CD14-positive monocyte (primary cell): Measurements from ENCODE around the gene FBXO24. TPM values are rescaled to one million over a fixed set of nuclear protein-coding genes. Genes with fewer than 3 reads are reported as not detected.
A peak's percentile ranks its signal among the peaks of the same experiment; 100 is the strongest.

ENCODE experiments used
- DNase-seq, 3 donors: peaks; one replicate each; pipeline ENCODE4 v3.0.0-alpha.2; 2011 to 2022
- H2AFZ ChIP-seq: 2 replicates; pipeline ENCODE4 v1.6.0; 2012; ENCODE audit warnings: mild to moderate bottlenecking, low read depth, low read length, inconsistent platforms; ENCODE audit not compliant: insufficient read depth, poor library complexity, severe bottlenecking
- H3K27ac ChIP-seq, 2 donors: 1 replicate in 1 of 2; 2 replicates in 1 of 2; pipeline ENCODE4 v1.5.1; 2012 to 2013; ENCODE audit warnings: low read length in 2 of 2, control low read depth in 1 of 2, inconsistent platforms in 1 of 2, low read depth in 1 of 2, mild to moderate bottlenecking in 1 of 2
- H3K27me3 ChIP-seq, 2 donors: one replicate each; pipeline versions ENCODE4 v1.6.0 to v1.6.1; 2011 to 2013; ENCODE audit warnings: low read length in 2 of 2; ENCODE audit not compliant: control insufficient read depth in 2 of 2, insufficient read depth in 2 of 2
- H3K36me3 ChIP-seq, 2 donors: replicated peaks in 1 of 2; 1 replicate in 1 of 2; 2 replicates in 1 of 2; pipeline versions ENCODE4 v1.5.1 to v1.6.1; 2012 to 2013; ENCODE audit warnings: low read length in 2 of 2, control low read depth in 1 of 2, inconsistent platforms in 1 of 2, mild to moderate bottlenecking in 1 of 2; ENCODE audit not compliant: insufficient read depth in 2 of 2, control insufficient read depth in 1 of 2
- H3K4me1 ChIP-seq, 2 donors: 1 replicate in 1 of 2; 2 replicates in 1 of 2; pipeline versions ENCODE4 v1.5.1 to v1.6.1; 2012 to 2013; ENCODE audit warnings: low read length in 2 of 2, control low read depth in 1 of 2, inconsistent platforms in 1 of 2, mild to moderate bottlenecking in 1 of 2, moderate library complexity in 1 of 2; ENCODE audit not compliant: insufficient read depth in 2 of 2, control insufficient read depth in 1 of 2
- H3K4me2 ChIP-seq: replicated peaks from 2 replicates; pipeline ENCODE3; 2012; ENCODE audit warnings: low read length, moderate library complexity, mild to moderate bottlenecking; ENCODE audit not compliant: poor library complexity, severe bottlenecking; ENCODE audit errors: extremely low read depth
- H3K4me3 ChIP-seq, 3 experiments: fragments of 200-600 bp in 1 of 3; sonication (generic) in 1 of 3; replicated peaks in 1 of 3; 1 replicate in 2 of 3; 2 replicates in 1 of 3; pipeline ENCODE4 v1.5.1; 2011 to 2013; ENCODE audit warnings: low read length in 3 of 3, mild to moderate bottlenecking in 3 of 3, control low read depth in 2 of 3, low read depth in 2 of 3, inconsistent platforms in 1 of 3, moderate library complexity in 1 of 3
- H3K79me2 ChIP-seq: 2 replicates; pipeline ENCODE4 v1.6.0; 2012; ENCODE audit warnings: mild to moderate bottlenecking, control low read depth, inconsistent platforms, low read length, moderate library complexity; ENCODE audit not compliant: insufficient read depth
- H3K9ac ChIP-seq: 2 replicates; pipeline ENCODE4 v1.6.0; 2017; ENCODE audit warnings: low read length, mild to moderate bottlenecking; ENCODE audit not compliant: insufficient read depth, poor library complexity, severe bottlenecking
- H3K9me3 ChIP-seq, 2 donors: replicated peaks in 1 of 2; 1 replicate in 1 of 2; 2 replicates in 1 of 2; pipeline versions ENCODE4 v1.5.1 to v1.6.1; 2012 to 2013; ENCODE audit warnings: low read length in 2 of 2, control low read depth in 1 of 2; ENCODE audit not compliant: control insufficient read depth in 1 of 2, insufficient read depth in 1 of 2
- H4K20me1 ChIP-seq: 2 replicates; pipeline ENCODE4 v1.6.0; 2012; ENCODE audit warnings: mild to moderate bottlenecking, low read length, control low read depth, moderate library complexity; ENCODE audit not compliant: insufficient read depth
- H3K27ac Mint-ChIP-seq, 7 donors: one replicate each; pipeline ENCODE4 v1.8.0; 2020; ENCODE audit warnings: mild to moderate bottlenecking in 7 of 7, mixed read lengths in 7 of 7, moderate library complexity in 6 of 7, inconsistent platforms in 2 of 7
- H3K27me3 Mint-ChIP-seq, 3 donors: one replicate each; pipeline ENCODE4 v1.8.0; 2021 to 2022; ENCODE audit warnings: low read depth in 3 of 3, mild to moderate bottlenecking in 3 of 3, mixed read lengths in 3 of 3, moderate library complexity in 3 of 3, inconsistent platforms in 1 of 3
- H3K36me3 Mint-ChIP-seq, 2 donors: one replicate each; pipeline ENCODE4 v1.8.0; 2020; ENCODE audit warnings: mixed read lengths in 2 of 2, inconsistent platforms in 1 of 2, mild to moderate bottlenecking in 1 of 2
- H3K4me1 Mint-ChIP-seq: one replicate; pipeline ENCODE4 v1.8.0; 2020; ENCODE audit warnings: mild to moderate bottlenecking, mixed read lengths
- H3K4me3 Mint-ChIP-seq, 2 donors: one replicate each; pipeline ENCODE4 v1.8.0; 2020; ENCODE audit warnings: mild to moderate bottlenecking in 2 of 2, mixed read lengths in 2 of 2, moderate library complexity in 1 of 2
- H3K9me3 Mint-ChIP-seq, 7 donors: one replicate each; pipeline ENCODE4 v1.8.0; 2020 to 2022; ENCODE audit warnings: mixed read lengths in 7 of 7, mild to moderate bottlenecking in 6 of 7, moderate library complexity in 6 of 7, inconsistent platforms in 2 of 7
- WGBS: methylation state at CpG from one replicate; pipeline ENCODE4 v1.1.5; 2013; ENCODE audit warnings: missing lambda C conversion rate; ENCODE audit not compliant: insufficient coverage; 5-methylcytosine and 5-hydroxymethylcytosine counted together
- intact Hi-C, 2 donors: fragments of 100-400 bp; cut with micrococcal nuclease; formaldehyde crosslinking; loops; one replicate each; pipeline versions ENCODE4 v1.15.0 to v1.15.1; 2023
- polyA plus RNA-seq, 3 donors: library from polyadenylated mRNA; depleted of rRNA in 1 of 3; unstranded in 2 of 3; stranded (reverse) in 1 of 3; fragments of 300-500 nt in 2 of 3; fragments of >200 nt in 1 of 3; fragmentation: Illumina TruSeq in 2 of 3; gene quantifications; 1 replicate in 2 of 3; 2 replicates in 1 of 3; pipeline ENCODE4 v1.2.3, GENCODE V29; 2012 to 2021
- TF ChIP-seq, protein P1 (sequence below): fragments of 200-600 bp; IDR thresholded peaks from one replicate; pipeline ENCODE4 v1.8.0; 2022; ENCODE audit warnings: antibody characterized with exemption, mild to moderate bottlenecking

FBXO24 gene
- polyA plus RNA-seq, 3 donors: 0.42 to 1.2 (median 0.69) TPM

DNA sequence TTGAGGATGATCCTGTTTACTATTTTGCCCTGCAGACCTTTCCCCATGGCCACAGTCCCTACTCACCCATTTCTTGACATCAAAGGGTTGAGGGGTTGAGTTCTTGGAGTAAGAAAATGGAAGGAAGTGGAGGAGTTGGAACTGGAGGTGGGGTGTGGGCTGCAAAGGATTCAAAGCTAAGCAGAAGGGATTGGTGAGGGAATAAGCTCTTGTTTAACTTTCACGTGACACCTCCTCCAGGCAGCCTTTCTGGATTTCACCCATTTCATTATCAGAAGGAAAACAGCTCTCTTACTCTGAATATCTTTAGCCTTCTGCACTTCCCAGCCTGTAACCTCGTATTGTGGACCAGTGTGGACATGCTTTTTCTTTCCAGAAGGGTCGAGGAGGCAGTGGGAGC is 39.9 kb downstream of the FBXO24 start:
- intact Hi-C loops: no loop called here
- no peak for DNase-seq
- Histone ChIP-seq H2AFZ (peak overlapping the region; percentile 76), H3K36me3 (no peaks in the 10 kb centered on the region), H3K4me2 (peak overlapping the region; percentile 73), H3K27me3 (peaks cover 0 to 5% of the 10 kb centered on the region in 2 donors), H3K4me1 (peaks cover 8 to 11% of the 10 kb centered on the region in 2 donors), H3K9ac (peak overlapping the region; percentile 1), H3K9me3 (no peaks in the 10 kb centered on the region), H3K27ac (no peak overlapping the region), H3K4me3 (peak overlapping the region in 1 of 3 experiments; percentile 67), H3K79me2 (no peaks in the 10 kb centered on the region), H4K20me1 (no peaks in the 10 kb centered on the region)
- Mint-ChIP-seq H3K27me3 (peaks cover 4 to 29% (median 24%) of the 10 kb centered on the region in 3 donors), H3K4me3 (peak overlapping the region in 1 of 2 donors; percentile 82), H3K27ac (peak overlapping the region in 1 of 7 donors; percentile 61), H3K9me3 (peaks cover 0 to 4% (median 0%) of the 10 kb centered on the region in 7 donors), H3K4me1 (peaks cover 13% of the 10 kb centered on the region), H3K36me3 (peaks cover 0 to 5% of the 10 kb centered on the region in 2 donors)
- no CpG with 5 or more reads among the region's 3 CpGs for WGBS
- TF ChIP-seq, protein P1, sequence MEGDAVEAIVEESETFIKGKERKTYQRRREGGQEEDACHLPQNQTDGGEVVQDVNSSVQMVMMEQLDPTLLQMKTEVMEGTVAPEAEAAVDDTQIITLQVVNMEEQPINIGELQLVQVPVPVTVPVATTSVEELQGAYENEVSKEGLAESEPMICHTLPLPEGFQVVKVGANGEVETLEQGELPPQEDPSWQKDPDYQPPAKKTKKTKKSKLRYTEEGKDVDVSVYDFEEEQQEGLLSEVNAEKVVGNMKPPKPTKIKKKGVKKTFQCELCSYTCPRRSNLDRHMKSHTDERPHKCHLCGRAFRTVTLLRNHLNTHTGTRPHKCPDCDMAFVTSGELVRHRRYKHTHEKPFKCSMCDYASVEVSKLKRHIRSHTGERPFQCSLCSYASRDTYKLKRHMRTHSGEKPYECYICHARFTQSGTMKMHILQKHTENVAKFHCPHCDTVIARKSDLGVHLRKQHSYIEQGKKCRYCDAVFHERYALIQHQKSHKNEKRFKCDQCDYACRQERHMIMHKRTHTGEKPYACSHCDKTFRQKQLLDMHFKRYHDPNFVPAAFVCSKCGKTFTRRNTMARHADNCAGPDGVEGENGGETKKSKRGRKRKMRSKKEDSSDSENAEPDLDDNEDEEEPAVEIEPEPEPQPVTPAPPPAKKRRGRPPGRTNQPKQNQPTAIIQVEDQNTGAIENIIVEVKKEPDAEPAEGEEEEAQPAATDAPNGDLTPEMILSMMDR: no peak

DNA sequence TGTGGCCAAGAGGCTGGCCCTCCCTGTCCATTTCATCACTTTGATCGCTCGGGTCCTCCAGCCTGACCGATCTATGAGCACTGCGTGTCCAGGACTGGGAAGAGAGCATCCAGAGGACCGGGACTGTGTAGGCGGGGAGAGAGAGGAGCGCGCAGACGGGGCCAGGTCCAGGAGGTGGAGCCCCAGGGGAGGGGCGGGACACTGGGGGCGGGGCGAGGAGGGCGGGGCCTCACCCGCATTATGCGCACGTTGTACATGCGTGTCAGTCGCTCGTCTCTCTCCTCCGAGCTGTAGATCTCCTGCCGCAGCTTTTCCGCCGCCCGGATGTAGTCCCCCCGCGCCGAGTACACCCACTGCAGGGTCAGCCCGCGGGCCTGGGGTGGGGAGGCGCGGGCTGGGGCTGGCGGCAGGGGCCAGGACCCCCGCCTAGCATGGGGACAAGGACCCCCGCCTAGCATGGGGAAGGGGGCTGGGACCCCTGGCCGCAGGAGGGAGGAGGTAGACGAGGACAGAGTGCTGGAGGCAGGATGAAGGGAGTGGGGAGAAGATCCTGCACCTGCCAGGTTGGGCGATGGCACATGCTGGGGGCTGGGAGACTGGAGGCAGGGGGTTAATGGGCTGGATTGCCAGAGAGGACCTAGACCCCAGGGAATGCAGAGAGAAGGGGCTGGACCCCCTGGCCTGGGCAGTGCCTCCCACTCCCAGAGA is 40.6 kb downstream of the FBXO24 start:
- no peak overlapping the region for H3K27ac ChIP-seq
- H4K20me1 ChIP-seq: no peaks in the 10 kb centered on the region
- Mint-ChIP-seq H3K9me3 (peaks cover 0 to 4% (median 0%) of the 10 kb centered on the region in 7 donors), H3K4me1 (peaks cover 13% of the 10 kb centered on the region), H3K36me3 (peaks cover 0 to 2% of the 10 kb centered on the region in 2 donors), H3K27me3 (peaks cover 4 to 29% (median 24%) of the 10 kb centered on the region in 3 donors), H3K27ac (no peak overlapping the region), H3K4me3 (peak overlapping the region; percentile 64 to 82)
- H3K36me3 ChIP-seq: no peaks in the 10 kb centered on the region
- WGBS: 5% methylated on average over 18 of the region's 37 CpGs
- H3K9ac ChIP-seq: peak overlapping the region; percentile 1
- H2AFZ ChIP-seq: peak overlapping the region; percentile 76
- TF ChIP-seq, protein P1: no peak
- intact Hi-C loops: no loop called here
- peak overlapping the region in 1 of 3 experiments; percentile 67 for H3K4me3 ChIP-seq
- peak overlapping the region; percentile 73 for H3K4me2 ChIP-seq
- H3K79me2 ChIP-seq: no peaks in the 10 kb centered on the region
- no peaks in the 10 kb centered on the region for H3K9me3 ChIP-seq
- peaks cover 8 to 11% of the 10 kb centered on the region in 2 donors for H3K4me1 ChIP-seq
- H3K27me3 ChIP-seq: peaks cover 0 to 7% of the 10 kb centered on the region in 2 donors
- DNase-seq: peak; percentile 67 to 72 (median 71)
